SU-DHL-6 (cell line): ENCODE measurements around the gene ST14.

Experiments
- H2AFZ ChIP-seq: fragments of 200-600 bp; sonication (generic); 2 replicates; pipeline ENCODE4 v1.6.1; 2014; ENCODE audit warnings: low read depth, mild to moderate bottlenecking, moderate library complexity, mixed read lengths, antibody characterized with exemption, low read length; ENCODE audit not compliant: severe bottlenecking
- H3F3A ChIP-seq: fragments of 200-600 bp; shearing (Covaris generic); 2 replicates; pipeline ENCODE4 v1.6.0; 2016; ENCODE audit warnings: antibody characterized with exemption, mild to moderate bottlenecking; ENCODE audit not compliant: insufficient read depth
- H3K27ac ChIP-seq: fragments of 200-600 bp; sonication (generic); 2 replicates; pipeline ENCODE4 v1.5.1; 2016; ENCODE audit warnings: low read depth, mild to moderate bottlenecking, low read length, moderate library complexity, mixed read lengths
- H3K27me3 ChIP-seq: fragments of 200-600 bp; sonication (generic), shearing (Covaris generic); 2 replicates; pipeline ENCODE4 v1.6.0; 2014; ENCODE audit warnings: mild to moderate bottlenecking, low read length
- H3K36me3 ChIP-seq: fragments of 200-600 bp; sonication (generic); 2 replicates; pipeline ENCODE4 v1.6.1; 2014; ENCODE audit warnings: mild to moderate bottlenecking, low read length, mixed read lengths
- H3K4me2 ChIP-seq: fragments of 300-600, 200-600 bp; shearing (Covaris generic), sonication (generic); 2 replicates; pipeline ENCODE4 v1.6.0; 2014; ENCODE audit warnings: low read length, low read depth, mild to moderate bottlenecking; ENCODE audit not compliant: poor library complexity, severe bottlenecking
- H3K4me3 ChIP-seq: fragments of 200-600 bp; sonication (generic); 2 replicates; pipeline ENCODE4 v1.5.1; 2014; ENCODE audit warnings: antibody characterized with exemption, low read length, mild to moderate bottlenecking, mixed read lengths; ENCODE audit not compliant: insufficient read depth, poor library complexity, severe bottlenecking
- H3K79me2 ChIP-seq: fragments of 200-600 bp; sonication (generic); 2 replicates; pipeline ENCODE4 v1.6.1; 2014; ENCODE audit warnings: mild to moderate bottlenecking, low read length, moderate library complexity; ENCODE audit not compliant: insufficient read depth
- H3K9ac ChIP-seq: fragments of 200-600 bp; sonication (generic); 2 replicates; pipeline ENCODE4 v1.7.0; 2014; ENCODE audit warnings: mild to moderate bottlenecking, low read length
- H3K9me2 ChIP-seq: fragments of 200-600 bp; sonication (generic); replicated peaks from 2 replicates; pipeline ENCODE4 v1.6.1; 2014; ENCODE audit warnings: low read length; ENCODE audit not compliant: insufficient read depth
- H3K9me3 ChIP-seq: fragments of 200-600 bp; sonication (generic); 2 replicates; pipeline ENCODE4 v1.6.1; 2014; ENCODE audit warnings: low read length, mixed read lengths; ENCODE audit not compliant: insufficient read depth
- H4K20me1 ChIP-seq: fragments of 200-600 bp; sonication (generic); 2 replicates; pipeline ENCODE4 v1.6.1; 2014; ENCODE audit warnings: low read depth, mild to moderate bottlenecking, antibody characterized with exemption, low read length, moderate library complexity, mixed read lengths
- CTCF ChIP-seq: fragments of 200-600 bp; sonication (generic); IDR thresholded peaks from one replicate; pipeline ENCODE4 v1.5.1; 2017; ENCODE audit warnings: antibody characterized with exemption, mild to moderate bottlenecking, low read length, moderate library complexity; ENCODE audit not compliant: insufficient read depth, poor library complexity, severe bottlenecking
- EZH2phosphoT487 ChIP-seq: fragments of 200-600 bp; sonication (generic), shearing (Covaris generic); conservative IDR thresholded peaks from 2 replicates; pipeline ENCODE4 v1.6.1; 2018; ENCODE audit warnings: mild to moderate bottlenecking, antibody characterized with exemption, low read length, moderate library complexity, mixed read lengths

The ST14 gene

GRCh38 chr11:130121445-130121978 lies 38.1 kb upstream of the ST14 start:
- H4K20me1 ChIP-seq: no peaks in the 10 kb centered on the region
- peaks cover 24% of the 10 kb centered on the region for H3F3A ChIP-seq
- no peaks in the 10 kb centered on the region for H3K27me3 ChIP-seq
- no peak for TF ChIP-seq EZH2phosphoT487
- no peak for TF ChIP-seq CTCF
- H3K36me3 ChIP-seq: peaks cover 11% of the 10 kb centered on the region; the same call in 1 of the 2 replicates
- peak overlapping the region; percentile 32 for H3K4me2 ChIP-seq
- H2AFZ ChIP-seq: no peak overlapping the region
- no peaks in the 10 kb centered on the region for H3K9me2 ChIP-seq
- no peak overlapping the region for H3K4me3 ChIP-seq
- peaks cover 38% of the 10 kb centered on the region for H3K79me2 ChIP-seq
- H3K9me3 ChIP-seq: no peaks in the 10 kb centered on the region
- peak overlapping the region; percentile 91 for H3K27ac ChIP-seq
- no peak overlapping the region for H3K9ac ChIP-seq

DNA sequence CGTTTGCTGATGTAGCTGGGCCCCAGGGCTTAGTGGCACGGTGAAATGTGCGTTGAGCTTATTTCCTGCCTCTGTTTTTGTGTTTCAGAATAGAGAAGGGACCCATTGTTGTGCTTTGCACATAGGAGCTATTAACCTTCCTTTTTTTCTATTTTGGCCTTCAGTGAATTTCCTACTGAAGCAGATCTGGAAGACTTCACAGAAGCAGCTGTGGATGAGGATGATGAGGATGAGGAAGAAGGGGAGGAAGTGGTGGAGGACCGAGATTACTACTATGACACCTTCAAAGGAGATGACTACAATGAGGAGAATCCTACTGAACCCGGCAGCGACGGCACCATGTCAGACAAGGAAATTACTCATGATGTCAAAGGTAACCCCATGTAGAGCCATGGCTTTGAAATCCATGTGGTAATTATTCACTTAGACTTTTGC lies 37.4 kb upstream of the ST14 start:
- Histone ChIP-seq H3K4me2 (peak overlapping the region; percentile 32), H3K36me3 (peaks cover 11% of the 10 kb centered on the region; the same call in 1 of the 2 replicates), H2AFZ (no peak overlapping the region), H3K27ac (peak overlapping the region; percentile 91), H3K4me3 (no peak overlapping the region), H3K9ac (no peak overlapping the region), H3F3A (peaks cover 25% of the 10 kb centered on the region), H3K27me3 (no peaks in the 10 kb centered on the region), H4K20me1 (no peaks in the 10 kb centered on the region), H3K9me2 (no peaks in the 10 kb centered on the region), H3K79me2 (peaks cover 37% of the 10 kb centered on the region), H3K9me3 (no peaks in the 10 kb centered on the region)
- TF ChIP-seq EZH2phosphoT487: no peak
- TF ChIP-seq CTCF: no peak

GRCh38 chr11:130123414-130124040 lies 36.1 kb upstream of the ST14 start:
- Histone ChIP-seq H3F3A (peaks cover 16% of the 10 kb centered on the region), H4K20me1 (no peaks in the 10 kb centered on the region)
- TF ChIP-seq EZH2phosphoT487 (no peak), CTCF (no peak)

More at GRCh38 chr11:130123414-130124040, 36.1 kb upstream of the ST14 start:
- Histone ChIP-seq H3K27me3 (no peaks in the 10 kb centered on the region), H3K9ac (no peak overlapping the region), H3K4me2 (no peak overlapping the region), H2AFZ (no peak overlapping the region), H3K9me3 (no peaks in the 10 kb centered on the region), H3K36me3 (peaks cover 15% of the 10 kb centered on the region; the same call in 1 of the 2 replicates), H3K79me2 (peaks cover 35% of the 10 kb centered on the region), H3K4me3 (no peak overlapping the region), H3K27ac (no peak overlapping the region), H3K9me2 (no peaks in the 10 kb centered on the region)
